ENCODE results near the gene TTC28.
"Not testable (repeated sequence)": the region's sequence is repeated elsewhere in the genome, so short reads cannot be mapped to it uniquely, and the experiment has no call there.

TTC28 gene

DNA sequence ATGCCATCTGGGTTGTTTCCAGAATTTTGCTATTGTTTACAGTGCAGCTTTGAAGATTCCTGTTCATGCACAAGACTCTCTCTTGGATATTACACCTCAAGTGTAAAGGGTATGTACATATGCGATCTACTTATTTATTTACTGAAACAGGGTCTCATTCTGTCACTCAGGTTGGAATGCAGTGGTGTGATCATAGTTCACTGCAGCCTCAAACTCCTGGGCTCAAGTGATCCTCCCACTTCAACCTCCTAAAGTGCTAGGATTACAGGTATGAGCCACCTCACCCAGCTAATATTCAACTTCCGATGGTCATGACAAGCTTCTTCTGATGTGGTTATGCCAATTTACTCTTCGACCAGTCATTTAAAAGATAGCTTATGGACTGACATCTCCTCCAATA lies 602.5 kb downstream of the TTC28 start:
- no peak for DNase-seq

- DNase-seq: no peak
Measured at GRCh38 chr22:28075358-28075981, 604.2 kb downstream of the TTC28 start.

GRCh38 chr22:28074526-28074925 lies 605.1 kb downstream of the TTC28 start:
- no peak for DNase-seq

- no peak for DNase-seq
Measured at GRCh38 chr22:28072066-28072465, 607.6 kb downstream of the TTC28 start.

DNA sequence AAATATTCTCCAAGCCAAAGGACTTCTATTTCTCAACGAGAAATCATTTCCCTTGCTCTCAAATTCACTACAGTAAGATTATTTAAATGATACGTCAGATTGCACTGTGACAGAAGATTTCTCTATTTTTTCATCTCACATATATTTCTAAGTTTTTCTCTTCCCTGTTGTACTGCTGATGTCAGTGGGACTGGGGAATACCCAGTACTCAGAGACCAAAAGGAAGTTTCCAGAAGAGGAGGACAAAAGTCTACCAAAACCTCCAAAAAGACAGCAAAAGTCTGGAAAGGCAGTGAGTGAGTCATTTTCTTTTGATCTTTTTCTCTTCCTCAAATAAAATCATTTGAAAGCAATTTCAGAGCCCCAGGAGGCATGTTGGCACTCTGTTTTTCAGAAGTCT lies 610.8 kb downstream of the TTC28 start:
- no peak for DNase-seq

- DNase-seq: no peak
Measured at GRCh38 chr22:28064920-28065319, 614.7 kb downstream of the TTC28 start.

- DNase-seq: no peak
Measured at GRCh38 chr22:28063656-28064055, 616.0 kb downstream of the TTC28 start.

- not testable (repeated sequence) for DNase-seq
Measured at GRCh38 chr22:28060594-28060993, 619.0 kb downstream of the TTC28 start.

DNA sequence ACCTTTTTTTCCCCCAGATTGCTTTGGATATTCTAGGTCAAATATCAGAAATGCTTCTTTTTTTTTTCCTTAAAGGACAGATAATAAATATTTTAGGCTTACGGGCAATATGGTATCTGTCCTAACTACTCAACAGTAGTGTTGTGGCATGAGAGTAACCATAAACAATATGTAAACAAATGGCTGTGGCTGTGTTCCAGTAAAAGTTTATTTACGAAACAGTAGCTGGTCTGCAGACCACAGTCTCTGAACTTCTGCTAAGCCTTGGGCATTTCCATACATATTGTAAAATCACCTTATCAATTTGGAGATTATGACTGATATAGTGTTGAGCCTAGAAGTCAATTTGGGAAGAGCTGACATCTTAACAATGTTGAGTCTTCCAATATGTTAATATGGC lies 621.6 kb downstream of the TTC28 start:
- no peak for DNase-seq

- no peak for DNase-seq
Measured at GRCh38 chr22:28054819-28055208, 624.8 kb downstream of the TTC28 start.

- DNase-seq: no peak
Measured at GRCh38 chr22:28053896-28054818, 625.5 kb downstream of the TTC28 start.

DNA sequence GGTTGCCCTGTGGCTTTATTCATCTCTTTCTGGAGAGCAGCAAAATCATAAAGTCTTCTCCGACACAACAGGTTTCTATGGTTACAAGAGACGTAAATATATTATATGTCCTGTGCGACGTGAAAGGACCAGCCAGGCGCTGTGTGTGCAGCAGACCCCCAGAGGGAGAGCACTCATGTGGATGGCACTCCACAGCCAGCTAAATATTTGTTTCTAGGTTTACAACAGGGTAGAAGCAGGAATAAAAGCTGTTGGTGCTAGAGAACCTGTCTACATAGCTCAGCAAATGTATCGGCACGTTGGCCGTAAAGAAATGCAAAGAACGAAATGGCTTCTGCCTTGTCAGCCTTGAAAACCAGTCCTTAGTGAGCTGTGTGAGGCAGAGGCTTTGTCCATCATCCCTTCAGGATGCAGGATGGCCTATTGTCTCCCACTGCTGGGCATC lies 626.8 kb downstream of the TTC28 start:
- DNase-seq: peak; percentile 33

DNA sequence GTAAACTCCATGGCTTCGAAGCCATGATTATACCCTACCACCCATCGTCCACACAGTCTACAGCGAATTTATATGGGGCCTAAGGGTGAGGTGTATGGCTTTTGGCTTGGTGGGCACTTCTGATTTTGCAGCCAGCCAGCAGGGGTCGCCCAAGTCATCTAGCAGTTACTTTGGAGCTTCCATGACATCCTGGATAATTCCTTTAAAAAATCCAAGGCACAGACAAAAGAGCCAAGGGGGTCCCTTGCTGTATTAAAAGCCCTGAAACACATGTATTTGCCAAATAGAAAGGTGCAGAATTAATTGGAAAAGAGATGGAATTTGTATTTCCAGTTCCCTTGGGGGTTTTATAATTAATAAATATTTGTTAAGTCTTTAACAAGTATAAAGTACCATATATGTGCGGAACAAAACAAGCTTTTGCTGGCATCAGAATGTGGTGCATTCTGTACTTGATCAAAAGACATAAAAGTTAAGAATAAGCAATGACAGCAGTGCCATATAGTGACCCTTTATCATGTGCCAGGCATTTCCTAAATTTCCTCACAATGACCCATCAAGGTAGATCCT lies 627.8 kb downstream of the TTC28 start:
- DNase-seq: peak; percentile 5

DNA sequence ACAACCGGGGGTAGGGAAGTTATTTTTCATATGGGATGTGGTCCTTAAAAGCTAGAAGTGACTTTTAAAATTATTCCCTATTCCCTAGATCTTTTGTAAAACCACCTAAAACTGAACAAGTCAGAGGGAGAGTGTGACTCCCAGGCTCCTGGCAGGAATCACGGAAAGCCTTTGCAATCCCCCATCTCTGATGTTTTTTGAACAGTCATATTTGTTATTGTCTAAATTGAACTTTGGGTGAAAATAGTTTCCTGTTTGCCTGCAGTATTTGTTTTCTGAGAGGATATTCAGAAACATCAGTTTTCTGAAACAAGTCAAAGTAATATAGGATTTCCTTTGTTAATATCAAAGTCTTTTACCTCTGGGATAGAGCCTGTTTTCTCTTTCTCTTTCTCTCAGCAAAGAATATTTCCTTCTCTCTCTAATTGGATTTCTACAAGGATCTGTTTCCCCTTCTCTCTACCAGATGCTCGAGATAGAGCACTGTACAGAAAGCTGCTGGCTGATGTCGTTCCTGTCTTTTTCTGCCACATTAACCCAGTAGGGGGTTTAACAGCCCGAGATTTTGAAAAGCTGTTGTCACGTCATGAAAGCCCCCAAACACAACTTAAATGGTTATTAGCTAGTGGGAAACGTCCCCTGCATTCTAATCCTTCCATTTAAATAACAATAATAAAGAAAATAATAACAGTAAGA lies 628.4 kb downstream of the TTC28 start:
- no peak for DNase-seq

- no peak for DNase-seq
Measured at GRCh38 chr22:28048529-28048928, 631.1 kb downstream of the TTC28 start.

DNA sequence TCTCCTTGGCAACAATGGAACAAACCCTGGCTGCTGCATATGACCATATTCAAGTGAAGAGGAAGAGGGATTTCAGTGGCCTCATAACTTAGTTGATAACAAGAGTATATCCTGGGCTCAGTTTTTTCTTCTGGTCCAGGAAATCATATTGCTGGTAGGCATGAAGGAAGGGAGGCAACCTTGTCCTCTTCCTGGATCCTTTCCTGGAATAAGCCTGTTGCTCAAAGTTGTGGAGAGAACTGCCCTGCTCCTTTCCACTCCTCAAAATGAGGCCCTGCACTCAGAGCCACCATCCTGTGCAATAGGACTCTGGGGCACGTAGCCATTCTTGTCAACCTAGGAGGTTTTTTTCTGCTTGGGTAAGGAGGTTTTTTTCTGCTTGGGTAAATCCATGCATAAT lies 631.9 kb downstream of the TTC28 start:
- no peak for DNase-seq

DNA sequence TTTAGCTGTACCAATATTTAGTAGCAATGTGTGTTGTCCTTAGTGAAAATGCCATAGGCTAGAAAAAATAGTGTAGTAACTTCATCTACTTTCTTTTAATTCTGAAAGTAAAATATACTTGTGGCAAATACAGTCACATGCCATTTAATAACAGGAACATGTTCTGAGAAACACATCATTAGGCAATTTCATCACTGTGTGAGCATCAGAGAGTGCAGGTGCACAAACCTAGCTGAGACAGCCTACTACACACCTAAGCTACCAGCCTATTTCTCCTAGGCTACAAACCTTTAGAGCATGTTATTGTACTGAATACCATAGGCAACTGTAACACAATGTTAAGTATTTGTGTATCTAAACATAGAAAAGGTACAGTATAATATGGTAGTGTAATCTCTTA lies 633.5 kb downstream of the TTC28 start:
- DNase-seq: no peak

- no peak for DNase-seq
Measured at GRCh38 chr22:28044546-28045173, 635.0 kb downstream of the TTC28 start.

- DNase-seq: no peak
Measured at GRCh38 chr22:28043266-28043665, 636.4 kb downstream of the TTC28 start.

GRCh38 chr22:28034760-28035401 lies 644.8 kb downstream of the TTC28 start:
- peak; percentile 82 for DNase-seq

DNA sequence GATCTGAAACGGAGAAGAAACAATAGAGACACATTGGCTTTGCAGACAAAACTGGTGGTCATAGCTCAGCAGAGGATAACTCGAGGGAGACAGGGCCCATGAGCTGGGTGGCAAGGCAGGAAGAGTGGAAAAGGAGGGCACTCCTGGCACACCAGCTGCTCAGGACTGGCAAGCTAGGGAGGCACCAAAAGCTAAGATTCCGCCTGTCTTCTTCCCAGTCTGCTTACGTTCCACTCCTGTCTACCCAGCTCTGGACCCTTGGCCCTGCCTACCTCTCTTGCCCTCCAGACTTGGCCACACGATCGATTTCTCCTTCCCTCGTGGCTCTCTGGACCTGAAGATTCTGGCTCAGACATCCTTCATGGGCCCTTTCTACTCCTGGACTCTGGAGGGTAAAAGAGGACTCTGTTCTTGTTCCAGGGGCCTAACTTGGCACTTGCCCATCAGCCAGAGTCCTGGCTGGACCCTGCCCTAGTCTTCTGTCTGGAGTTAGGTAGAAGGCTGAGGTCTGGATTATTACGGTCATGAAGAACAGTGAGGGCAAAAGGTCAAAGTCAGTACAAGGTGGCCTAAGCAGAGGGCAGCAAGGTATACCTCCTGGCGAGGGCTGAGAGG lies 645.4 kb downstream of the TTC28 start:
- DNase-seq: no peak

GRCh38 chr22:28032861-28033260 lies 646.8 kb downstream of the TTC28 start:
- DNase-seq: peak; percentile 23

Measured in DMS79 treated with DMSO at 0.1 percent for 48 hours (cell line).